Right cardiac atrium (tissue), 5 donors: ENCODE measurements around the gene WNT11. TPM values are rescaled to one million over a fixed set of nuclear protein-coding genes. Genes with fewer than 3 reads are reported as not detected.

ENCODE experiments used
- ATAC-seq, 2 donors: fragments of 200-7000 bp; cut with Tn5 transposase; one replicate each; pipeline versions ENCODE4 v1.8.0 to v1.9.1; 2020; ENCODE audit warnings: moderate library complexity in 2 of 2, mild to moderate bottlenecking in 1 of 2
- DNase-seq, 3 donors: peaks; one replicate each; pipeline ENCODE4 v3.0.0-alpha.2; 2020
- H3K27ac ChIP-seq: one replicate; pipeline ENCODE4 v1.5.1; 2013; ENCODE audit warnings: mild to moderate bottlenecking, low read length, control low read depth, moderate library complexity
- H3K27me3 ChIP-seq: one replicate; pipeline ENCODE4 v1.6.1; 2013; ENCODE audit not compliant: control insufficient read depth, insufficient read depth
- H3K4me1 ChIP-seq: one replicate; pipeline ENCODE4 v1.6.1; 2013; ENCODE audit warnings: low read length; ENCODE audit not compliant: control insufficient read depth, insufficient read depth
- H3K4me3 ChIP-seq: one replicate; pipeline ENCODE4 v1.5.1; 2013; ENCODE audit warnings: low read length, control low read depth
- H3K9me3 ChIP-seq: one replicate; pipeline ENCODE4 v1.6.1; 2013; ENCODE audit warnings: low read length; ENCODE audit not compliant: control insufficient read depth
- WGBS: extraction: QIAGEN DNeasy Blood & Tissue Kit; methylation state at CpG from one replicate; pipeline ENCODE4 v1.1.7; 2013; 5-methylcytosine and 5-hydroxymethylcytosine counted together
- intact Hi-C, 4 donors: fragments of 100-400 bp; cut with DNase I; formaldehyde crosslinking; loops; one replicate each; pipeline versions ENCODE4 v1.11.0 to v1.14.0; 2022 to 2023
- polyA plus RNA-seq: library from polyadenylated mRNA; stranded (reverse); fragments of 200-250 nt; gene quantifications from one replicate; pipeline ENCODE4 v1.2.3, GENCODE V29; 2013
- total RNA-seq, 4 donors: library from RNA; stranded (reverse); fragmentation: NEBNext Ultra II Directional; extraction: Animal tissue kit (Norgen Biotek cat#: 25700); gene quantifications; one replicate each; pipeline ENCODE4 v1.2.1, GENCODE V29; 2021
- donor health status: healthy with polysubstance abuse.
- donor health status: DM: no; HTN: yes; CAD: no.
- donor health status: DM: no; HTN: no; CAD: no.
- donor health status: DM: no; HTN: yes; CAD: no; lungs with severe emphysema.
- donor health status: DM: yes; HTN: yes; CAD: no.

Gene WNT11
- total and polyA plus RNA-seq, 5 donors: 2.1 to 7.1 (median 2.9) TPM

DNA sequence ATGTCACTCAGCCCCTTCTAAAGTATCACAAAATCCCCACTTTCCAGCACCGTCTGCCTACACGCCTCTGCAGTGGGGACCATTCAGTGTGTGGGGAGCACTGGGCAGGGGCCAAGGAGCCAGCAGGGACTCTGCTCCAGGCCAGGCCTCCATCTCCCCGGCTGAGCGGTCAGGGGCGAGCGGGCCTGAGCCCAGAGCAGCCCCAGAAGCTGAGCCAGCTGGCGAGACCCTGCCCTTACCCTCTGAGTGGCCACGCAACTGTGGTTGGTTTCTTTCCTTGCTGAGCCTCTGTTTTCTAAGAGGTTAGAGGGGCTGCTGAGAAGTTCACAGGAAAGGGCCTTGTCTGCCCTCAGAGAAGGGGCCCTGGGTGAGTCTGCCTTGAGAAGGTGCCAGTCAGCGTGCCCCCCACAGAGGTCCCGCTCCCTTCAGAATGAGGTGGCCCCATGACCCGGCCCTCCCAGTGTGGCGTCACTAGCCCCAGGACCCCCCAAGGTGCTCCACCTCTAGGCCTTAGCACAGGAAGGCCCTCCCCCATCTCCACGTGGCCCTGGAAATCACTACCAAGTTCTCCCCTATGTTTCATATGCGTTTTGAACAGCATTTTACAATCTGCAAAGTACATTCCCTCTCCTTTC is 46.9 kb downstream of the WNT11 start:
- Histone ChIP-seq H3K27ac (no peak overlapping the region), H3K27me3 (no peaks in the 10 kb centered on the region), H3K4me1 (peaks cover 2% of the 10 kb centered on the region), H3K9me3 (no peaks in the 10 kb centered on the region), H3K4me3 (no peak overlapping the region)
- WGBS: 84% methylated on average over 14 of the region's 14 CpGs
- intact Hi-C loops: loop anchor here in 1 of 4 donors (10.0 kb wide), 1 partner anchor 355 kb away; no protein-coding TSS in a partner anchor
- ATAC-seq: no peak
- DNase-seq: no peak

- DNase-seq (no peak), ATAC-seq (no peak)
- Histone ChIP-seq H3K4me3 (no peak overlapping the region), H3K9me3 (no peaks in the 10 kb centered on the region), H3K4me1 (peaks cover 2% of the 10 kb centered on the region), H3K27ac (no peak overlapping the region), H3K27me3 (no peaks in the 10 kb centered on the region)
- intact Hi-C loops: loop anchor here in 1 of 4 donors (10.0 kb wide), 1 partner anchor 354 kb away; no protein-coding TSS in a partner anchor
- 92% methylated on average over 24 of the region's 24 CpGs for WGBS
Measured at GRCh38 chr11:76158394-76159302, 47.7 kb downstream of the WNT11 start.

DNA sequence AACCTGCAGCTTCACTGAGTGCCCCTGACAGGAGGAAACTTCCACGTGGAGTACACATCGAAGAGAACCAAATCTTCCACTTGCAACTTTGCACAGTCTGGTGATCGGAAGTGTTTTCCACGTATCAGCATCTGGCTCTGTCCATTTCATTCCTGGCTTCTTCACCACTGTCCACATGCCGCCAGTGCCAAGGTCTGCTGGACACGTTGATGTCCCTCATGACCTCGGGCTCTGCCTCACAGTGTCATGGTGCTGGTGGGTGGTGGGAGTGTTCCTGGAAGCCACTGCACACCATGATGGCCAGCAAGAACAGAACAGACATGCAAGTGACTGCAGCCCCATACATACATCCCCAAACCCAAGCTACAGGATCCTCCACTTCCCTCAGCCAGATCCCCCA is 48.4 kb downstream of the WNT11 start:
- DNase-seq (no peak), ATAC-seq (no peak)
- Histone ChIP-seq H3K4me3 (no peak overlapping the region), H3K4me1 (peaks cover 2% of the 10 kb centered on the region), H3K9me3 (no peaks in the 10 kb centered on the region), H3K27me3 (no peaks in the 10 kb centered on the region), H3K27ac (no peak overlapping the region)
- intact Hi-C loops: loop anchor here in 1 of 4 donors (10.0 kb wide), 1 partner anchor 353 kb away; no protein-coding TSS in a partner anchor
- 56% methylated on average over 7 of the region's 7 CpGs for whole genome bisulfite sequencing

- no peak for DNase-seq
- no peak for ATAC-seq
- H3K4me1 ChIP-seq: peaks cover 3% of the 10 kb centered on the region
- H3K9me3 ChIP-seq: no peaks in the 10 kb centered on the region
- no peak overlapping the region for H3K27ac ChIP-seq
- no peaks in the 10 kb centered on the region for H3K27me3 ChIP-seq
- WGBS: 81% methylated on average over 12 of the region's 12 CpGs
- intact Hi-C loops: loop anchor here in 1 of 4 donors (10.0 kb wide), 1 partner anchor 352 kb away; no protein-coding TSS in a partner anchor
- no peak overlapping the region for H3K4me3 ChIP-seq
Measured at GRCh38 chr11:76156971-76157427, 49.3 kb downstream of the WNT11 start.

DNA sequence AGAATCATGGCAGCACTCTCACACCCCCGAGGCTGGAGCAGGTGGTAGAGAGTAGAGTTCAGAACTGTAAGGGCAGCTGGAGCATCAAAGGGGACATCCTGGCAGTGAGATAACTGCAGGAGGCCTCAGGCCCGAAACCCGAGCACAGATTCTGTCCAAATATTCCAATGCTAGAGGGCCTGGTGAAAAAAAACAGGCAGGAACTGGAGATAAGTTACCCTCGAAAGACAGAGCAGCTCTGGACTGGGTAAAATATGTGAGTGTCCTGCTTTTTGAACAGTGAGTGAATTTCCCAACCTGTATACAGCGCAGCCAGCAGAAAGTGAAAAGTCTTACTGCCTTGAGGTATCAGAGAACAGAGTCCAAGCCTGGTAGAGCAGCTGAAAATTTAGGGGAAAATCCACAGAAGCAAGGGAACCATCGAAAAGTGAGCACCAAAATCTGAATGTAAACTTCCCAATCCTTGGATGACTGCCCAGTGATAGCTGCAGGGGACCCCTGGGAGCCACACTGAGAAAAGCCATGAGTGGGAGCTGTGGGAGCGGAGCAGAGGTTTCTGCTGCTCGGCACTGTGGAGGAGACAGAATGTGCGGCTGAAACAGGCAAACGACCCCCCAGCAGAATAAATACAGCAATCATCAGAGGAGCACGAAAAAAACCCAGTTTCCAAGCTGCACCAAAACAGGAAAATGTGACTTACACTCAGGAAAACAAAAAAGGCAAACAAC is 50.6 kb downstream of the WNT11 start:
- no peak overlapping the region for H3K27ac ChIP-seq
- no peak for DNase-seq
- 71% methylated on average over 11 of the region's 11 CpGs for WGBS
- no peaks in the 10 kb centered on the region for H3K27me3 ChIP-seq
- H3K9me3 ChIP-seq: no peaks in the 10 kb centered on the region
- H3K4me3 ChIP-seq: no peak overlapping the region
- ATAC-seq: no peak
- intact Hi-C loops: loop anchor here in 1 of 4 donors (10.0 kb wide), 1 partner anchor 351 kb away; no protein-coding TSS in a partner anchor
- peaks cover 3% of the 10 kb centered on the region for H3K4me1 ChIP-seq

- H3K27ac ChIP-seq: peak overlapping the region; percentile 15
- ATAC-seq (peak; percentile 61 to 70), DNase-seq (peak; percentile 56 to 76 (median 70))
- H3K9me3 ChIP-seq: no peaks in the 10 kb centered on the region
- peaks cover 3% of the 10 kb centered on the region for H3K4me1 ChIP-seq
- no peaks in the 10 kb centered on the region for H3K27me3 ChIP-seq
- intact Hi-C loops: loop anchor here (2.0 to 10.0 kb wide), 3 partner anchors 256 to 349 kb away; no protein-coding TSS in a partner anchor
- H3K4me3 ChIP-seq: no peak overlapping the region
- 61% methylated on average over 6 of the region's 6 CpGs for WGBS
Measured at GRCh38 chr11:76153571-76153923, 52.8 kb downstream of the WNT11 start.

- Histone ChIP-seq H3K27ac (peak overlapping the region; percentile 15), H3K4me1 (peaks cover 3% of the 10 kb centered on the region), H3K4me3 (peak overlapping the region; percentile 39), H3K9me3 (no peaks in the 10 kb centered on the region), H3K27me3 (no peaks in the 10 kb centered on the region)
- intact Hi-C loops: loop anchor here (2.0 to 10.0 kb wide), 3 partner anchors 256 to 348 kb away; no protein-coding TSS in a partner anchor
- ATAC-seq (peak in 1 of 2 donors; percentile 2), DNase-seq (no peak)
- WGBS: 55% methylated on average over 13 of the region's 13 CpGs
Measured at GRCh38 chr11:76152741-76153570, 53.3 kb downstream of the WNT11 start.

GRCh38 chr11:76152086-76152681 is 54.1 kb downstream of the WNT11 start:
- intact Hi-C loops: loop anchor here (2.0 to 10.0 kb wide), 3 partner anchors 255 to 347 kb away; no protein-coding TSS in a partner anchor
- Histone ChIP-seq H3K4me3 (peak overlapping the region; percentile 39), H3K4me1 (peaks cover 3% of the 10 kb centered on the region), H3K27me3 (no peaks in the 10 kb centered on the region), H3K9me3 (no peaks in the 10 kb centered on the region), H3K27ac (no peak overlapping the region)
- ATAC-seq: peak; percentile 85 to 86
- DNase-seq: peak; percentile 91 to 97 (median 95)
- 12% methylated on average over 30 of the region's 30 CpGs for WGBS

- no peak overlapping the region for H3K4me3 ChIP-seq
- DNase-seq (no peak), ATAC-seq (peak in 1 of 2 donors; percentile 3)
- 79% methylated on average over 5 of the region's 5 CpGs for WGBS
- H3K27ac ChIP-seq: no peak overlapping the region
- intact Hi-C loops: loop anchor here (2.0 to 10.0 kb wide), 4 partner anchors 253 to 347 kb away; no protein-coding TSS in a partner anchor
- peaks cover 3% of the 10 kb centered on the region for H3K4me1 ChIP-seq
- no peaks in the 10 kb centered on the region for H3K27me3 ChIP-seq
- H3K9me3 ChIP-seq: no peaks in the 10 kb centered on the region
Measured at GRCh38 chr11:76151556-76152085, 54.7 kb downstream of the WNT11 start.
